Panc1 (cell line): ENCODE data around the gene ANO1.

ENCODE experiments used
- CTCF ChIP-seq: fragments of 450-650 bp; IDR thresholded peaks from 2 replicates; pipeline ENCODE4 v1.5.1; 2017; ENCODE audit warnings: mild to moderate bottlenecking
- POLR2AphosphoS5 ChIP-seq: IDR thresholded peaks from 2 replicates; pipeline ENCODE4 v1.6.1; 2012; ENCODE audit warnings: mild to moderate bottlenecking, low read depth, low read length, moderate library complexity
- REST ChIP-seq, 2 experiments: IDR thresholded peaks; 2 replicates each; pipeline ENCODE4 v1.6.1; 2011 to 2012; ENCODE audit warnings: low read depth in 2 of 2, control low read depth in 1 of 2, low read length in 1 of 2, mild to moderate bottlenecking in 1 of 2, moderate library complexity in 1 of 2; ENCODE audit not compliant: insufficient read depth in 1 of 2
- SIN3A ChIP-seq: IDR thresholded peaks from 2 replicates; pipeline ENCODE4 v1.6.1; 2012; ENCODE audit warnings: low read depth, mild to moderate bottlenecking, low read length, moderate library complexity, borderline replicate concordance; ENCODE audit not compliant: insufficient read depth
- TCF7L2 ChIP-seq: IDR thresholded peaks from 2 replicates; pipeline ENCODE4 v1.6.1; 2011; ENCODE audit warnings: mild to moderate bottlenecking, low read depth, low read length, inconsistent platforms

GRCh38 chr11:70168405-70168754, 90.3 kb downstream of the ANO1 start:
- TF ChIP-seq CTCF = no peak
- TF ChIP-seq POLR2AphosphoS5 = no peak
- no peak for TF ChIP-seq REST (IDR thresholded peaks at IDR 0.05; ENCODE audit: insufficient read depth in 1 of 2, low read depth in 2 of 2, low read length in 1 of 2)
- TF ChIP-seq TCF7L2 = no peak
- no peak for TF ChIP-seq SIN3A
